K562 (cell line): ENCODE results near the gene DPEP2NB. TPM values are rescaled to one million over a fixed set of nuclear protein-coding genes. Genes with fewer than 3 reads are reported as not detected.
A peak's percentile ranks its signal among the peaks of the same experiment; 100 is the strongest.

Experiments used
- CBX1 ChIP-seq: sonication (generic); IDR thresholded peaks from 2 replicates; pipeline ENCODE4 v1.6.1; 2016; ENCODE audit warnings: antibody characterized with exemption, low read depth, mild to moderate bottlenecking
- FOXK1 ChIP-seq: sonication (generic); formaldehyde crosslinking; IDR thresholded peaks from 2 replicates; pipeline ENCODE4 v1.8.0; 2022; ENCODE audit warnings: missing genetic modification reagents, mild to moderate bottlenecking, borderline replicate concordance
- ILF3 ChIP-seq: fragments of 450-650 bp; IDR thresholded peaks from 2 replicates; pipeline ENCODE4 v1.6.1; 2018; ENCODE audit warnings: antibody characterized with exemption, mild to moderate bottlenecking, moderate library complexity, borderline replicate concordance
- L3MBTL2 ChIP-seq: fragments of 450-650 bp; IDR thresholded peaks from 2 replicates; pipeline ENCODE4 v1.6.1; 2016; ENCODE audit warnings: mild to moderate bottlenecking, moderate library complexity
- LARP7 ChIP-seq: fragments of 450-650 bp; IDR thresholded peaks from 2 replicates; pipeline ENCODE4 v1.6.1; 2016
- MYBL2 ChIP-seq, 2 experiments: fragments of 450-650 bp in 1 of 2; sonication (generic) in 1 of 2; formaldehyde crosslinking in 1 of 2; IDR thresholded peaks; 2 replicates each; pipeline versions ENCODE4 v1.6.1 to v1.8.1; 2017 to 2022; ENCODE audit warnings: borderline replicate concordance in 1 of 2, inconsistent platforms in 1 of 2, low read depth in 1 of 2, mild to moderate bottlenecking in 1 of 2, missing genetic modification reagents in 1 of 2, moderate library complexity in 1 of 2
- MYC ChIP-seq, 2 experiments: fragments of 250-450 bp in 1 of 2; sonication (Bioruptor Pico) in 1 of 2; IDR thresholded peaks; 2 replicates each; pipeline versions ENCODE4 v1.5.1 to v1.6.1; 2012 to 2021; ENCODE audit warnings: low read depth in 2 of 2, borderline replicate concordance in 1 of 2, improper control_type of control experiment in 1 of 2, low read length in 1 of 2, mild to moderate bottlenecking in 1 of 2, moderate library complexity in 1 of 2
- SETDB1 ChIP-seq: IDR thresholded peaks from one replicate; pipeline ENCODE4 v1.6.1; 2012; ENCODE audit warnings: low read length, control low read depth, inconsistent platforms
- ZNF274 ChIP-seq: IDR thresholded peaks from 2 replicates; pipeline ENCODE4 v1.6.1; 2011; ENCODE audit warnings: low read depth, mild to moderate bottlenecking, low read length, moderate library complexity, borderline replicate concordance
- ZNF398 ChIP-seq: fragments of 250-450 bp; sonication (Bioruptor Pico); IDR thresholded peaks from 2 replicates; pipeline ENCODE4 v1.8.0; 2021; ENCODE audit warnings: moderate library complexity, mild to moderate bottlenecking, inconsistent platforms
- ZNF644 ChIP-seq: fragments of 200-800 bp; sonication (Bioruptor generic); IDR thresholded peaks from 2 replicates; pipeline ENCODE4 v1.6.1; 2016; ENCODE audit warnings: low read depth, missing genetic modification characterization, missing compliant biosample characterization
- ZNF830 ChIP-seq: fragments of 250-450 bp; sonication (Bioruptor Pico); IDR thresholded peaks from 2 replicates; pipeline ENCODE4 v1.5.0; 2021; ENCODE audit warnings: mild to moderate bottlenecking
- ZZZ3 ChIP-seq: fragments of 450-650 bp; IDR thresholded peaks from 2 replicates; pipeline ENCODE4 v1.6.1; 2016; ENCODE audit warnings: antibody characterized with exemption, mild to moderate bottlenecking, moderate library complexity
- polyA plus RNA-seq, 8 experiments: library from polyadenylated mRNA; depleted of rRNA in 4 of 8; stranded (reverse) in 5 of 8; unstranded in 3 of 8; fragments of >200 nt; fragmentation: Nextera tagmentation in 2 of 8; fragmentation: Illumina TruSeq in 1 of 8; extraction: Ambion mirVana in 2 of 8; extraction: Trizol in 1 of 8; gene quantifications; 2 replicates each; pipeline versions ENCODE4 v1.2.1 to v1.2.3, GENCODE V29; 2011 to 2014; ENCODE audit warnings: inconsistent platforms in 1 of 8, missing spikeins in 1 of 8
- total RNA-seq, 7 experiments: library from RNA; depleted of rRNA in 6 of 7; stranded (reverse); fragments of >200 nt in 6 of 7; fragmentation: Illumina TruSeq in 2 of 7; extraction: Trizol in 2 of 7; gene quantifications; 2 replicates each; pipeline versions ENCODE4 v1.2.1 to v1.2.3, GENCODE V29; 2011 to 2021; ENCODE audit warnings: low replicate concordance in 1 of 7
- TF ChIP-seq, protein P1 (sequence below): sonication (generic); formaldehyde crosslinking; IDR thresholded peaks from 2 replicates; pipeline ENCODE4 v1.8.1; 2023; ENCODE audit warnings: missing genetic modification reagents, mild to moderate bottlenecking, borderline replicate concordance
- TF ChIP-seq, protein P2 (sequence below): fragments of 450-650 bp; formaldehyde crosslinking; IDR thresholded peaks from 2 replicates; pipeline ENCODE4 v1.4.0; 2020; ENCODE audit warnings: mild to moderate bottlenecking, moderate library complexity
- TF ChIP-seq, protein P3 (sequence below): fragments of 200-800 bp; sonication (Bioruptor generic); IDR thresholded peaks from 2 replicates; pipeline ENCODE4 v1.6.1; 2017; ENCODE audit warnings: missing genetic modification characterization, missing compliant biosample characterization

The DPEP2NB gene
- total and polyA plus RNA-seq, 9 of the 15 experiments (the other 6 are each of a cell fraction or from before 2014, with no cell fraction given) = not detected

DNA sequence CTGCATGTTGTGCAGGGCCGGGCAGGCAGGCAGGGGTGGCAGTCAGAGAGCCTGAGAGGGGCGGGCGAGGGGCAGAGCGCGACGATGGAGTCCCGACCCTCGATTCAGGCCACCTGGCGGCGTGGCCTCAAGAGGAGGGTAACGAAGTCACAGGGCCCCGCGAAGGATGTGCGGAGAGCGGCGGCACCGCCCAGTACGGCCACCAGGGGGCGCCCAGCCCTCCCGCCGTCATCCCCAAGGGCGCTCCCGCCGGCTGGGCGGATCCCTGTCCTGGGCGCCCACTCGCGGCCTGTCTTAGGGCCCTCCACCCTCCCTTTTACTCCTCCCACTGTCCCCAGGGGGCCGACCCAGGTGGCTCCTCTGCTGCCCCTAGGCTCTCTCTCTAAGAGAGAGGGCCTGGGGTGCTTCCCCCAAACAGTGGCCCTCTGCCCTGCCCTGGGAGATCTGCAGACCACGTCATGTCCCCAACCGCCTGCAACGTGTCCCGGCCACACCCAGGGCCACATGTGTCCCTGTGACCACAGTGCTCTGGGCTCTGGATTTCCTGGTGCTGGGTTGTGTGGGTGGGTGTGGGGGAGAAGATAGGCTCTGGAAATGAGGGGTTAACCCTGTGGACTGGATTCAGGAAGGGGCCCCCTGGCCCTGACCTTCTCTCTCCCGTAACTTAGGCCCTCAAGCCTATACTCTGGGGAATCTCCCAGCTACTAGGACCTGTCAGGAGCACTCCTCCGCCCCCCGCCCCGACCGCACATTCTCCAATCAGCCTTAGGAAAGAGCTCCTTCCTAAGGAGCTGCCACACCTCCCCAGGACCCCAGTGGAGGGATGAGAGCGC, 22.3 kb downstream of the DPEP2NB start (continued):
- peak; percentile 95 for TF ChIP-seq L3MBTL2
- peak; percentile 23; the same call in 1 of the 2 replicates for TF ChIP-seq LARP7
- no peak for TF ChIP-seq FOXK1 (CRISPR knock-in tag)
- TF ChIP-seq, protein P1, sequence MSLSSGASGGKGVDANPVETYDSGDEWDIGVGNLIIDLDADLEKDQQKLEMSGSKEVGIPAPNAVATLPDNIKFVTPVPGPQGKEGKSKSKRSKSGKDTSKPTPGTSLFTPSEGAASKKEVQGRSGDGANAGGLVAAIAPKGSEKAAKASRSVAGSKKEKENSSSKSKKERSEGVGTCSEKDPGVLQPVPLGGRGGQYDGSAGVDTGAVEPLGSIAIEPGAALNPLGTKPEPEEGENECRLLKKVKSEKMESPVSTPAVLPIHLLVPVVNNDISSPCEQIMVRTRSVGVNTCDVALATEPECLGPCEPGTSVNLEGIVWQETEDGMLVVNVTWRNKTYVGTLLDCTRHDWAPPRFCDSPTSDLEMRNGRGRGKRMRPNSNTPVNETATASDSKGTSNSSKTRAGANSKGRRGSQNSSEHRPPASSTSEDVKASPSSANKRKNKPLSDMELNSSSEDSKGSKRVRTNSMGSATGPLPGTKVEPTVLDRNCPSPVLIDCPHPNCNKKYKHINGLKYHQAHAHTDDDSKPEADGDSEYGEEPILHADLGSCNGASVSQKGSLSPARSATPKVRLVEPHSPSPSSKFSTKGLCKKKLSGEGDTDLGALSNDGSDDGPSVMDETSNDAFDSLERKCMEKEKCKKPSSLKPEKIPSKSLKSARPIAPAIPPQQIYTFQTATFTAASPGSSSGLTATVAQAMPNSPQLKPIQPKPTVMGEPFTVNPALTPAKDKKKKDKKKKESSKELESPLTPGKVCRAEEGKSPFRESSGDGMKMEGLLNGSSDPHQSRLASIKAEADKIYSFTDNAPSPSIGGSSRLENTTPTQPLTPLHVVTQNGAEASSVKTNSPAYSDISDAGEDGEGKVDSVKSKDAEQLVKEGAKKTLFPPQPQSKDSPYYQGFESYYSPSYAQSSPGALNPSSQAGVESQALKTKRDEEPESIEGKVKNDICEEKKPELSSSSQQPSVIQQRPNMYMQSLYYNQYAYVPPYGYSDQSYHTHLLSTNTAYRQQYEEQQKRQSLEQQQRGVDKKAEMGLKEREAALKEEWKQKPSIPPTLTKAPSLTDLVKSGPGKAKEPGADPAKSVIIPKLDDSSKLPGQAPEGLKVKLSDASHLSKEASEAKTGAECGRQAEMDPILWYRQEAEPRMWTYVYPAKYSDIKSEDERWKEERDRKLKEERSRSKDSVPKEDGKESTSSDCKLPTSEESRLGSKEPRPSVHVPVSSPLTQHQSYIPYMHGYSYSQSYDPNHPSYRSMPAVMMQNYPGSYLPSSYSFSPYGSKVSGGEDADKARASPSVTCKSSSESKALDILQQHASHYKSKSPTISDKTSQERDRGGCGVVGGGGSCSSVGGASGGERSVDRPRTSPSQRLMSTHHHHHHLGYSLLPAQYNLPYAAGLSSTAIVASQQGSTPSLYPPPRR (CRISPR knock-in tag) = no peak
- no peak for TF ChIP-seq ZNF830
- no peak for TF ChIP-seq ILF3
- TF ChIP-seq ZNF398 (CRISPR knock-in tag) = no peak
- 0 out of 2 replicates have a peak, but pooled peaks have one; percentile 48 for TF ChIP-seq ZZZ3
- no peak for TF ChIP-seq ZNF274
- TF ChIP-seq CBX1 = peak; percentile 21; the same call in 1 of the 2 replicates
- no peak for TF ChIP-seq SETDB1
- TF ChIP-seq, protein P2, sequence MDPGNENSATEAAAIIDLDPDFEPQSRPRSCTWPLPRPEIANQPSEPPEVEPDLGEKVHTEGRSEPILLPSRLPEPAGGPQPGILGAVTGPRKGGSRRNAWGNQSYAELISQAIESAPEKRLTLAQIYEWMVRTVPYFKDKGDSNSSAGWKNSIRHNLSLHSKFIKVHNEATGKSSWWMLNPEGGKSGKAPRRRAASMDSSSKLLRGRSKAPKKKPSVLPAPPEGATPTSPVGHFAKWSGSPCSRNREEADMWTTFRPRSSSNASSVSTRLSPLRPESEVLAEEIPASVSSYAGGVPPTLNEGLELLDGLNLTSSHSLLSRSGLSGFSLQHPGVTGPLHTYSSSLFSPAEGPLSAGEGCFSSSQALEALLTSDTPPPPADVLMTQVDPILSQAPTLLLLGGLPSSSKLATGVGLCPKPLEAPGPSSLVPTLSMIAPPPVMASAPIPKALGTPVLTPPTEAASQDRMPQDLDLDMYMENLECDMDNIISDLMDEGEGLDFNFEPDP (CRISPR knock-in tag) = 0 out of 2 replicates have a peak, but pooled peaks have one; percentile 52
- TF ChIP-seq ZNF644 (tag) = peak; percentile 59; the same call in 1 of the 2 replicates
- TF ChIP-seq MYBL2 (IDR thresholded peaks at IDR 0.05; ENCODE audit: low read depth) = no peak
- TF ChIP-seq MYBL2 (CRISPR knock-in tag; IDR thresholded peaks at IDR 0.05; ENCODE audit: borderline replicate concordance) = 0 out of 2 replicates have a peak, but pooled peaks have one; percentile 73
- TF ChIP-seq MYC (IDR thresholded peaks at IDR 0.05; ENCODE audit: low read depth, low read length) = peak; percentile 88
- TF ChIP-seq MYC (CRISPR knock-in tag; IDR thresholded peaks at IDR 0.05; ENCODE audit: borderline replicate concordance, low read depth) = peak; percentile 76; the same call in 1 of the 2 replicates
- TF ChIP-seq, protein P3, sequence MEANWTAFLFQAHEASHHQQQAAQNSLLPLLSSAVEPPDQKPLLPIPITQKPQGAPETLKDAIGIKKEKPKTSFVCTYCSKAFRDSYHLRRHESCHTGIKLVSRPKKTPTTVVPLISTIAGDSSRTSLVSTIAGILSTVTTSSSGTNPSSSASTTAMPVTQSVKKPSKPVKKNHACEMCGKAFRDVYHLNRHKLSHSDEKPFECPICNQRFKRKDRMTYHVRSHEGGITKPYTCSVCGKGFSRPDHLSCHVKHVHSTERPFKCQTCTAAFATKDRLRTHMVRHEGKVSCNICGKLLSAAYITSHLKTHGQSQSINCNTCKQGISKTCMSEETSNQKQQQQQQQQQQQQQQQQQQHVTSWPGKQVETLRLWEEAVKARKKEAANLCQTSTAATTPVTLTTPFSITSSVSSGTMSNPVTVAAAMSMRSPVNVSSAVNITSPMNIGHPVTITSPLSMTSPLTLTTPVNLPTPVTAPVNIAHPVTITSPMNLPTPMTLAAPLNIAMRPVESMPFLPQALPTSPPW (CRISPR knock-in tag) = peak; percentile 75
